Cortex of kidney (tissue), 1 donor: ENCODE results near the gene PCSK6.
"Not testable (repeated sequence)": the region's sequence is repeated elsewhere in the genome, so short reads cannot be mapped to it uniquely, and the experiment has no call there.

Experiments used
- DNase-seq: peaks from one replicate; lab custom pipeline; 2025; lab: John Stamatoyannopoulos, UW

Gene PCSK6

GRCh38 chr15:101356512-101357172 is 132.9 kb downstream of the PCSK6 start:
- DNase-seq, result not testable (repeated sequence)

- DNase-seq, result no peak
Observed at GRCh38 chr15:101355678-101356464, 133.6 kb downstream of the PCSK6 start.

DNA sequence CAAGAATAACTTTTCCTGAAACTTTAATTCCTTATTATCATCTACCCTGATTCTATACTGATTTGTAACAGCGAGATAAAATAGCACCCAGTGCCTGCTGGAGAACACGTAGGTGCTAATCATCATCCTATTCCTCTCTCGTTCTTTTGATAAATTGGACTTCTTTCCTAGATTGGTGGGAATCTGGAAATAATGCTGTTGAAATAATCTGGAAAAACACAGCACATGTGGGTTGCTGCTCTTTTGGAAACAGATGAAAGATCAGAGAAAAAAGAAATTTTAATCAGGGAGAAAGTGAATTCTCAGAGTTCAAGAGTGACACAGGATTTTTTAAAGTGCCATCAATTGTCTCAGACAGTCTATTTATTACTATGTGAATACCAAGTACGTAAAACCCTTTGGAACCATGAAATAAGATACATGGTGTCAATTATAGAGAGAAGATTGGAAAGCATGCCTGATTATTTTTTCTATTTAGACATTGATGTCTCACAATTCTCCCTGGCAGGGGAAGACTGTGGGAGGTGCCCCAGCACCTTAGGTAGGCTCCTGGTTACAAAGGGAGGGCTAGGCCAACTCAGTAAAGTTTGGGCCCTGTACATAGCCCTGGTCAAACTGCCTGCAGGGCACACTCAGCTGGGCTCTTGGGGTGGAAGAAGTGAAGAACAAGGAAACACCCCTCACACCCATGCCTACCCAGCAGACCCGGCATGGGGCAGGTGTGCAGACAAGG is 134.4 kb downstream of the PCSK6 start:
- DNase-seq, result no peak

DNA sequence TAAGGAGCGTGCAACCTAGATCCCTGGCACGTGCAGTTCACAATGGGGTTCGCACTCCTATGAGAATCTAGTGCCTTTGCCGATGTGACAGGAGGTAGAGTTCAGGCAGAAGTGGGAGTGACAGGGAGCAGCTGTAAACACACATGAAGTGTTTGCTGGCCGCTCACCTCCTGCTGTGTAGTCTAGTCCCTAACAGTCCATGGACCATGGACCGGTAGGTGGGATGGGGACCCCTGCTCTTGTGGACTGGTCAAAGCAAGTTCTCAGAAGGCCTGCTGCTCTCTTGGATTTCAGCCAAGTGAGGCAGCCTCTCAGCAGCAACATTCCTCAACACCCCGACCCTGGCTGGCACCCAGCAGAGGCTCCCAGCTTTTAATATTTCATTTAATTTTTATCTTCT is 136.3 kb downstream of the PCSK6 start:
- DNase-seq, result no peak

- DNase-seq, result no peak
Observed at GRCh38 chr15:101351736-101352135, 137.8 kb downstream of the PCSK6 start.

- DNase-seq, result no peak
Observed at GRCh38 chr15:101349047-101349951, 140.2 kb downstream of the PCSK6 start.

GRCh38 chr15:101348643-101349042 is 140.9 kb downstream of the PCSK6 start:
- DNase-seq, result no peak

GRCh38 chr15:101348015-101348414 is 141.5 kb downstream of the PCSK6 start:
- DNase-seq, result no peak

DNA sequence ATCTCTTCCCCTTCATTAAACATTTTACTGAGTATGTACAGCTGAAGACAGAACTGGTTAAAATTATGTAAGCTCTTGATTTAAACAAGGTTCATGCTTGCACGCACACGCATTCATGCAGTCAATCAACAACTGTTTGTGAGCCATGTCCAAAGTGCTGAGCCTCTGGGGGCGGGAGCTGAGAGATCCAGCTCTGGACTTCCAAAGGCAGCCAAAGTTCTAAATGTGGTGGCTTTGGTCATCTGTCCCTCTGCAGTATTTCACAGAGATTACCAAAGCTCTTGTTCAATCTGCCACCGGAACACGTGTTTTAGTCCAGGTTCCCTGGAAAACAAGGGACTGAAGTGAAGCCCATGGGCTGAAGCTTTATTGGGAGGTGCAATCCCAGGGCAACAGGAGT is 142.1 kb downstream of the PCSK6 start:
- no peak for DNase-seq

GRCh38 chr15:101346928-101347327 is 142.6 kb downstream of the PCSK6 start:
- no peak for DNase-seq

GRCh38 chr15:101342056-101342455 is 147.5 kb downstream of the PCSK6 start:
- DNase-seq, result no peak

- no peak for DNase-seq
Observed at GRCh38 chr15:101338502-101339057, 150.9 kb downstream of the PCSK6 start.

- no peak for DNase-seq
Observed at GRCh38 chr15:101337976-101338375, 151.5 kb downstream of the PCSK6 start.

DNA sequence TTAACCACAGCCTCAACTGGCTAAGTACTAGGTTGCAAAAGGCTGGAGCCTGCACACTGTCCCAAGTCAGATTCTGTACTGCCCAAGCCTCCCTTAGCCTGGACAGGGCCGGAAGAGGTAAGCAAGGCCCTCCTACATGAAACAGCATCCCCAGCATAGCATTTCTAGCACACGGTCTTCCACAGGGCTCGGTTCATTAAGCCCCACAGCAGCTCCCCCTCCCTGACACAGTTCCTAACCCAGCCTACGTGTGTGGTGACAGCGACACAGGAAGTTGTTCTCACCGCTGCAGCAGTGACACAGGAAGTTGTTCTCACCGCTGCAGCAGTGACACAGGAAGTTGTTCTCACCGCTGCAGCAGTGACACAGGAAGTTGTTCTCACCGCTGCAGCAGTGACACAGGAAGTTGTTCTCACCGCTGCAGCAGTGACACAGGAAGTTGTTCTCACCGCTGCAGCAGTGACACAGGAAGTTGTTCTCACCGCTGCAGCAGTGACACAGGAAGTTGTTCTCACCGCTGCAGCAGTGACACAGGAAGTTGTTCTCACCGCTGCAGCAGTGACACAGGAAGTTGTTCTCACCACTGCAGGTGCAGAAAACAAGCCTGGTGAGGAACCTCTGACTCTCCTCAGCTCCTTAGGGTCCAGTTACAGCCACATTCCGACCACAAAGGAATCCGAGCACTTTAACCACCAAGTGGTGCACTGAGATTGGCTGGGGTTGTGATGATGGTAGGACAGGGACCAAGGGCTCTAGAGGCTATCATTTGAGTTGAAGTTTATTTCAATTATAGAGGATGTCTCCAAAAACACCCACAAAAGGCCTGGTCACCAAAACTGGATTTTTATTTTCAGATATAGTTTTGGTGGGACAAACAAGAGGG is 155.4 kb downstream of the PCSK6 start:
- not testable (repeated sequence) for DNase-seq

- DNase-seq, result no peak
Observed at GRCh38 chr15:101332061-101332467, 157.4 kb downstream of the PCSK6 start.

DNA sequence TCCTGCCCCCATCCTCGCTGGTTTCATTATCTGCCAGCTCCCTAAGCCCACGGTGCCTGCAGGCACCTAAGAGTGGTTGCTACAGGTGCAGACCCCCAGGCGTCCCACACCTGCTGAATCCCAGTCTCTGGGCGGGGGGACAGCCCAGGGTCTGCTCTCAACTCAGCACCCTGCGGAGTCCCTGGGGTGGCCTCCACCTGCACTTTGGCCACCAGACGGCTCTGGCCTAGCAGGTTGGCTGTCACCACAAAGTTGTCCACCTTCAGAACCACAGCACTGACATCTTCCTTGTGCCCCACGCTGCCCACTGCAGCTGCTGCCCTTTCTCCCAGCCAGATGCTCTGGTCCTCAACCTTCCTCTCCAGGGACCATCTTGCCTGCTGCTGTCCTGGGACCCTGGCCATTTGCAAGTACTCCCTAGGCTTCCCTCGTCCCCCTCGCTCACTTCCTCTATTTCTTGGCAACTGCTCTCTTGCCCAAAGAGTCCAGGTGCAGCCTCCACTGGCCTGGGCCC is 159.6 kb downstream of the PCSK6 start:
- DNase-seq, result no peak

DNA sequence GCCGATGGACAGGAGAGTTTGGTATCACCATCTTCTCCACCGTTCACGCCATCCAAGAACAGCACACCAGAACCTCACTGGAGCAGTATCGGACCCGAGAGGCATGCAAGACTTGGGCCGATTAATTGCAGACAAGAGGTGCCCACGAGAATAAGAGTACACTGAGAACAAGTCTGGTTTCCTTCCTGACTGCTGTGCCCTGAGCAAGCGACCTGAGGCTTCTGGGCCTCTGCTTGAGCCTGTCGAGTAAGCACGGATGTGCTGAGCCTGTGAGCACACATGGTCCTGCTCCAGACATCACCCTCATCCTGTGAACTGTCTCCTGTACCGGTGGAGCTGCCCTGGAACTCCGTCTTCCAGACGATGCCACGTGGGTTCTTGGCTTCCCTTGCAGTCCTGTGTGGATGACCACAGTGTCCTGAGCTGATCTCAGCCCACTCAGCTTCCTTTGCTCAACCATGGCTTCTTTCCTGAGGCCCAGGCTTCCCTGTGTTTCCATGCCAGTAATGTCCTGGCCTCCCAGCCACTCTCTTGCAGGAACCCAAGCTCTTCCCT is 160.1 kb downstream of the PCSK6 start:
- DNase-seq, result no peak

- no peak for DNase-seq
Observed at GRCh38 chr15:101328001-101328400, 161.5 kb downstream of the PCSK6 start.

- DNase-seq, result no peak
Observed at GRCh38 chr15:101327147-101327740, 162.3 kb downstream of the PCSK6 start.
